Smooth muscle cell (in vitro differentiated cells): ENCODE results near the gene CYP17A1. TPM values are rescaled to one million over a fixed set of nuclear protein-coding genes. Genes with fewer than 3 reads are reported as not detected.

Experiments
- DNase-seq: peaks from one replicate; lab custom pipeline; 2025; ENCODE audit not compliant: unreplicated experiment; lab: John Stamatoyannopoulos, UW
- H2AFZ ChIP-seq: fragments of 200-600 bp; sonication (generic); 2 replicates; pipeline ENCODE4 v1.6.0; 2016; ENCODE audit warnings: antibody characterized with exemption, low read depth, mild to moderate bottlenecking
- H3F3A ChIP-seq: fragments of 200-600 bp; sonication (generic); 2 replicates; pipeline ENCODE4 v1.6.0; 2017; ENCODE audit warnings: antibody characterized with exemption, low read depth
- H3K27ac ChIP-seq: fragments of 200-600 bp; sonication (generic); 2 replicates; pipeline ENCODE4 v1.5.1; 2016; ENCODE audit warnings: low read depth, mild to moderate bottlenecking
- H3K27me3 ChIP-seq: fragments of 200-600 bp; sonication (generic); 2 replicates; pipeline ENCODE4 v1.6.1; 2016; ENCODE audit warnings: low read depth, mild to moderate bottlenecking
- H3K36me3 ChIP-seq: fragments of 200-600 bp; sonication (generic); 2 replicates; pipeline ENCODE4 v1.5.1; 2016; ENCODE audit warnings: low read depth
- H3K4me1 ChIP-seq: fragments of 200-600 bp; sonication (generic); 2 replicates; pipeline ENCODE4 v1.5.1; 2016; ENCODE audit warnings: low read depth
- H3K4me2 ChIP-seq: fragments of 200-600 bp; sonication (generic); 2 replicates; pipeline ENCODE4 v1.6.0; 2016; ENCODE audit warnings: mild to moderate bottlenecking
- H3K4me3 ChIP-seq: fragments of 200-600 bp; sonication (generic); 2 replicates; pipeline ENCODE4 v1.5.1; 2016; ENCODE audit warnings: mild to moderate bottlenecking
- H3K79me2 ChIP-seq: fragments of 200-600 bp; sonication (generic); 2 replicates; pipeline ENCODE4 v1.6.0; 2016; ENCODE audit warnings: low read depth, mild to moderate bottlenecking
- H3K9ac ChIP-seq: fragments of 200-600 bp; sonication (generic); 2 replicates; pipeline ENCODE4 v1.6.0; 2016; ENCODE audit warnings: low read depth
- H3K9me3 ChIP-seq: fragments of 200-600 bp; sonication (generic); replicated peaks from 2 replicates; pipeline ENCODE4 v1.5.1; 2016; ENCODE audit warnings: low read depth
- H4K20me1 ChIP-seq: fragments of 200-600 bp; sonication (generic); 2 replicates; pipeline ENCODE4 v1.6.0; 2016; ENCODE audit warnings: low read depth
- WGBS: methylation state at CpG from one replicate; pipeline ENCODE4 v1.1.7; 2016; ENCODE audit warnings: low lambda C conversion rate; 5-methylcytosine and 5-hydroxymethylcytosine counted together
- polyA plus RNA-seq: library from polyadenylated mRNA; unstranded; fragments of >200 nt; fragmentation: Nextera tagmentation; extraction: Ambion mirVana; gene quantifications from 2 replicates; pipeline ENCODE4 v1.2.1, GENCODE V29; 2016
- total RNA-seq: library from RNA; depleted of rRNA; stranded (reverse); fragments of >200 nt; gene quantifications from 2 replicates; pipeline ENCODE4 v1.2.3, GENCODE V29; 2014
- TF ChIP-seq, protein P1 (sequence below): fragments of 200-600 bp; sonication (generic); IDR thresholded peaks from 2 replicates; pipeline ENCODE4 v1.5.1; 2017; ENCODE audit warnings: borderline replicate concordance, mild to moderate bottlenecking, antibody characterized with exemption; ENCODE audit not compliant: insufficient read depth, poor library complexity, severe bottlenecking

Gene CYP17A1
- total and polyA plus RNA-seq, 2 experiments from 2014 or later: not detected

GRCh38 chr10:102869258-102870198, 32.3 kb upstream of the CYP17A1 start, which contains the start of gene AS3MT:
TSS of gene AS3MT (plus strand) at chr10:102869470. CDS start at chr10:102869593, 123 bp downstream.
- no peak for DNase-seq
- no peak within 1 kb of the TSS for H3K27ac ChIP-seq
- H3K9ac ChIP-seq: peak within 1 kb of the TSS; percentile 16

DNA sequence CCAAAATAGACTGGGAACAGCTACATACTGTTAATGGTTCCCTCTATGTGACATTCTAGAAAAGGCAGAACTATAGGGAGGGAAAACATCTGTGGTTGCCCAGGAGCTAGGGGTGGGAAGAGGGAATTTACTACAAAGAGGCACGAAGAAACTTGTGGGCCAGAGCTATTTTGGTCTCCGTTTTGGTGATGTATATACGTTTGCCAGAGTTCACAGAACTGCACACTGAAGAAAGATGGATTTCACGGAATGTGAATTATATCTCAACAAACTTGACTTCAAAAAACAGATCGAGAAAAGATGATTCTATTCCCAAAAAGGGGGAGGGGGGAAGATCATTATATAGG, 31.7 kb upstream of the CYP17A1 start:
- H3K27ac ChIP-seq: no peak overlapping the region
- DNase-seq: no peak
- peak overlapping the region; percentile 70 for H3K4me3 ChIP-seq
- no peaks in the 10 kb centered on the region for H3K9me3 ChIP-seq
- no peaks in the 10 kb centered on the region for H3K79me2 ChIP-seq
- peak overlapping the region; percentile 96 for H3K4me2 ChIP-seq
- WGBS: 5% methylated on average over 5 of the region's 5 CpGs
- peaks cover 6% of the 10 kb centered on the region for H3F3A ChIP-seq
- TF ChIP-seq, protein P1, sequence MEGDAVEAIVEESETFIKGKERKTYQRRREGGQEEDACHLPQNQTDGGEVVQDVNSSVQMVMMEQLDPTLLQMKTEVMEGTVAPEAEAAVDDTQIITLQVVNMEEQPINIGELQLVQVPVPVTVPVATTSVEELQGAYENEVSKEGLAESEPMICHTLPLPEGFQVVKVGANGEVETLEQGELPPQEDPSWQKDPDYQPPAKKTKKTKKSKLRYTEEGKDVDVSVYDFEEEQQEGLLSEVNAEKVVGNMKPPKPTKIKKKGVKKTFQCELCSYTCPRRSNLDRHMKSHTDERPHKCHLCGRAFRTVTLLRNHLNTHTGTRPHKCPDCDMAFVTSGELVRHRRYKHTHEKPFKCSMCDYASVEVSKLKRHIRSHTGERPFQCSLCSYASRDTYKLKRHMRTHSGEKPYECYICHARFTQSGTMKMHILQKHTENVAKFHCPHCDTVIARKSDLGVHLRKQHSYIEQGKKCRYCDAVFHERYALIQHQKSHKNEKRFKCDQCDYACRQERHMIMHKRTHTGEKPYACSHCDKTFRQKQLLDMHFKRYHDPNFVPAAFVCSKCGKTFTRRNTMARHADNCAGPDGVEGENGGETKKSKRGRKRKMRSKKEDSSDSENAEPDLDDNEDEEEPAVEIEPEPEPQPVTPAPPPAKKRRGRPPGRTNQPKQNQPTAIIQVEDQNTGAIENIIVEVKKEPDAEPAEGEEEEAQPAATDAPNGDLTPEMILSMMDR: no peak
- H4K20me1 ChIP-seq: no peaks in the 10 kb centered on the region
- no peaks in the 10 kb centered on the region for H3K27me3 ChIP-seq
- peak overlapping the region; percentile 16 for H3K9ac ChIP-seq
- no peaks in the 10 kb centered on the region for H3K36me3 ChIP-seq
- peaks cover 13% of the 10 kb centered on the region for H3K4me1 ChIP-seq
- peak overlapping the region; percentile 95 for H2AFZ ChIP-seq

More at GRCh38 chr10:102869258-102870198, 32.3 kb upstream of the CYP17A1 start, which contains the start of gene AS3MT:
- peaks cover 13% of the 10 kb centered on the region for H3K4me1 ChIP-seq
- 9% methylated on average over 39 of the region's 63 CpGs for WGBS
- no peaks in the 10 kb centered on the region for H3K36me3 ChIP-seq
- no peaks in the 10 kb centered on the region for H4K20me1 ChIP-seq
- H2AFZ ChIP-seq: peak within 1 kb of the TSS; percentile 95
- H3K9me3 ChIP-seq: no peaks in the 10 kb centered on the region
- H3K27me3 ChIP-seq: no peaks in the 10 kb centered on the region
- no peaks in the 10 kb centered on the region for H3K79me2 ChIP-seq
- TF ChIP-seq, protein P1: no peak
- H3K4me3 ChIP-seq: peak within 1 kb of the TSS; percentile 70
- peaks cover 6% of the 10 kb centered on the region for H3F3A ChIP-seq
- peak within 1 kb of the TSS; percentile 96 for H3K4me2 ChIP-seq

GRCh38 chr10:102865620-102866019, 28.4 kb upstream of the CYP17A1 start:
- 91% methylated on average over 3 of the region's 3 CpGs for WGBS
- no peak for DNase-seq

More at GRCh38 chr10:102865620-102866019, 28.4 kb upstream of the CYP17A1 start:
- H3K27me3 ChIP-seq: no peaks in the 10 kb centered on the region
- H3F3A ChIP-seq: peaks cover 6% of the 10 kb centered on the region
- H3K4me1 ChIP-seq: peaks cover 13% of the 10 kb centered on the region
- H3K4me3 ChIP-seq: no peak overlapping the region
- H4K20me1 ChIP-seq: no peaks in the 10 kb centered on the region
- no peak overlapping the region for H3K9ac ChIP-seq
- TF ChIP-seq, protein P1: no peak
- H3K4me2 ChIP-seq: no peak overlapping the region
- H2AFZ ChIP-seq: no peak overlapping the region
- H3K79me2 ChIP-seq: no peaks in the 10 kb centered on the region
- no peak overlapping the region for H3K27ac ChIP-seq
- H3K36me3 ChIP-seq: no peaks in the 10 kb centered on the region
- no peaks in the 10 kb centered on the region for H3K9me3 ChIP-seq
